IPS-20b (cell line): ENCODE results near the gene RNF144A.
"Not testable (repeated sequence)": the region's sequence is repeated elsewhere in the genome, so short reads cannot be mapped to it uniquely, and the experiment has no call there.

Experiments used
- H3K27ac ChIP-seq: one replicate; pipeline ENCODE4 v1.5.1; 2013; ENCODE audit warnings: low read length
- H3K27me3 ChIP-seq: 2 replicates; pipeline ENCODE4 v1.6.1; 2013; ENCODE audit warnings: mild to moderate bottlenecking, low read length, inconsistent platforms; ENCODE audit not compliant: insufficient read depth
- H3K36me3 ChIP-seq: 2 replicates; pipeline ENCODE4 v1.6.1; 2013; ENCODE audit warnings: low read depth, mild to moderate bottlenecking, inconsistent platforms, low read length, moderate library complexity; ENCODE audit not compliant: insufficient read depth
- H3K4me1 ChIP-seq: 2 replicates; pipeline ENCODE4 v1.6.1; 2013; ENCODE audit warnings: mild to moderate bottlenecking, control low read depth, inconsistent platforms, low read length, moderate library complexity; ENCODE audit not compliant: insufficient read depth
- H3K4me3 ChIP-seq: 2 replicates; pipeline ENCODE4 v1.5.1; 2013; ENCODE audit warnings: mild to moderate bottlenecking, low read length, inconsistent platforms
- H3K9ac ChIP-seq: 2 replicates; pipeline ENCODE4 v1.6.1; 2013; ENCODE audit warnings: low read depth, mild to moderate bottlenecking, inconsistent platforms, low read length, moderate library complexity
- H3K9me3 ChIP-seq: 2 replicates; pipeline ENCODE4 v1.6.1; 2013; ENCODE audit warnings: mild to moderate bottlenecking, low read depth, low read length, inconsistent platforms; ENCODE audit not compliant: insufficient read depth

The RNF144A gene

GRCh38 chr2:6932828-6933227 is 15.6 kb downstream of the RNF144A start:
- H3K36me3 ChIP-seq, result no peaks in the 10 kb centered on the region
- H3K9me3 ChIP-seq, result no peaks in the 10 kb centered on the region; the same call in 1 of the 2 replicates
- no peaks in the 10 kb centered on the region for H3K27me3 ChIP-seq
- H3K9ac ChIP-seq, result no peak overlapping the region
- no peak overlapping the region for H3K27ac ChIP-seq
- H3K4me1 ChIP-seq, result peaks cover 25% of the 10 kb centered on the region
- no peak overlapping the region for H3K4me3 ChIP-seq

- H3K36me3 ChIP-seq, result no peaks in the 10 kb centered on the region
- no peak overlapping the region for H3K9ac ChIP-seq
- no peaks in the 10 kb centered on the region for H3K27me3 ChIP-seq
- H3K27ac ChIP-seq, result no peak overlapping the region
- H3K4me3 ChIP-seq, result no peak overlapping the region
- peaks cover 30% of the 10 kb centered on the region for H3K4me1 ChIP-seq
- H3K9me3 ChIP-seq, result no peaks in the 10 kb centered on the region
Observed at GRCh38 chr2:6933911-6934310, 16.7 kb downstream of the RNF144A start.

GRCh38 chr2:6934345-6934744 is 17.1 kb downstream of the RNF144A start:
- no peaks in the 10 kb centered on the region for H3K27me3 ChIP-seq
- no peak overlapping the region for H3K4me3 ChIP-seq
- no peaks in the 10 kb centered on the region for H3K36me3 ChIP-seq
- H3K27ac ChIP-seq, result no peak overlapping the region
- H3K4me1 ChIP-seq, result peaks cover 34% of the 10 kb centered on the region
- H3K9me3 ChIP-seq, result no peaks in the 10 kb centered on the region
- H3K9ac ChIP-seq, result no peak overlapping the region

- no peaks in the 10 kb centered on the region for H3K9me3 ChIP-seq
- no peak overlapping the region for H3K9ac ChIP-seq
- no peaks in the 10 kb centered on the region for H3K36me3 ChIP-seq
- peaks cover 41% of the 10 kb centered on the region for H3K4me1 ChIP-seq
- H3K27ac ChIP-seq, result no peak overlapping the region
- no peak overlapping the region for H3K4me3 ChIP-seq
- no peaks in the 10 kb centered on the region for H3K27me3 ChIP-seq
Observed at GRCh38 chr2:6934758-6935651, 17.8 kb downstream of the RNF144A start.

GRCh38 chr2:6935652-6936020 is 18.4 kb downstream of the RNF144A start:
- H3K4me1 ChIP-seq, result peaks cover 47% of the 10 kb centered on the region
- H3K4me3 ChIP-seq, H3K27me3 ChIP-seq, H3K9ac ChIP-seq, H3K27ac ChIP-seq, H3K36me3 ChIP-seq, H3K9me3 ChIP-seq: not testable (repeated sequence)

- peaks cover 45% of the 10 kb centered on the region for H3K4me1 ChIP-seq
- no peak overlapping the region for H3K27ac ChIP-seq
- H3K36me3 ChIP-seq, result peaks cover 5% of the 10 kb centered on the region
- H3K9ac ChIP-seq, result no peak overlapping the region
- H3K4me3 ChIP-seq, result no peak overlapping the region
- no peaks in the 10 kb centered on the region for H3K27me3 ChIP-seq
- no peaks in the 10 kb centered on the region for H3K9me3 ChIP-seq
Observed at GRCh38 chr2:6937157-6937556, 19.9 kb downstream of the RNF144A start.

- H3K27ac ChIP-seq, result no peak overlapping the region
Observed at GRCh38 chr2:6937582-6937981, 20.4 kb downstream of the RNF144A start.

GRCh38 chr2:6939071-6939470 is 21.9 kb downstream of the RNF144A start:
- Histone ChIP-seq H3K4me3 (no peak overlapping the region), H3K27me3 (no peaks in the 10 kb centered on the region), H3K9me3 (no peaks in the 10 kb centered on the region), H3K36me3 (peaks cover 14% of the 10 kb centered on the region), H3K9ac (no peak overlapping the region), H3K27ac (no peak overlapping the region), H3K4me1 (peaks cover 35% of the 10 kb centered on the region; the same call in 1 of the 2 replicates)

More at GRCh38 chr2:6937582-6937981, 20.4 kb downstream of the RNF144A start:
- no peaks in the 10 kb centered on the region for H3K27me3 ChIP-seq
- no peak overlapping the region for H3K4me3 ChIP-seq
- H3K9ac ChIP-seq, result no peak overlapping the region
- peaks cover 42% of the 10 kb centered on the region for H3K4me1 ChIP-seq
- no peaks in the 10 kb centered on the region for H3K9me3 ChIP-seq
- peaks cover 7% of the 10 kb centered on the region for H3K36me3 ChIP-seq

- Histone ChIP-seq H3K27me3 (no peaks in the 10 kb centered on the region), H3K4me1 (peaks cover 35% of the 10 kb centered on the region; the same call in 1 of the 2 replicates), H3K27ac (no peak overlapping the region), H3K9ac (no peak overlapping the region), H3K36me3 (peaks cover 14% of the 10 kb centered on the region), H3K4me3 (no peak overlapping the region), H3K9me3 (no peaks in the 10 kb centered on the region)
Observed at GRCh38 chr2:6940820-6941219, 23.6 kb downstream of the RNF144A start.

GRCh38 chr2:6941299-6942046 is 24.3 kb downstream of the RNF144A start:
- Histone ChIP-seq H3K9me3 (no peaks in the 10 kb centered on the region), H3K27me3 (no peaks in the 10 kb centered on the region), H3K36me3 (peaks cover 14% of the 10 kb centered on the region), H3K27ac (no peak overlapping the region), H3K9ac (no peak overlapping the region), H3K4me3 (no peak overlapping the region), H3K4me1 (peaks cover 35% of the 10 kb centered on the region; the same call in 1 of the 2 replicates)

- peaks cover 14% of the 10 kb centered on the region for H3K36me3 ChIP-seq
- peaks cover 27% of the 10 kb centered on the region; the same call in 1 of the 2 replicates for H3K4me1 ChIP-seq
- no peak overlapping the region for H3K4me3 ChIP-seq
- H3K9ac ChIP-seq, result no peak overlapping the region
- H3K27me3 ChIP-seq, result no peaks in the 10 kb centered on the region
- H3K9me3 ChIP-seq, result no peaks in the 10 kb centered on the region
- H3K27ac ChIP-seq, result no peak overlapping the region
Observed at GRCh38 chr2:6942848-6943247, 25.6 kb downstream of the RNF144A start.

GRCh38 chr2:6943523-6943922 is 26.3 kb downstream of the RNF144A start:
- H3K4me1 ChIP-seq, result peaks cover 25% of the 10 kb centered on the region; the same call in 1 of the 2 replicates
- no peaks in the 10 kb centered on the region for H3K9me3 ChIP-seq
- no peak overlapping the region for H3K4me3 ChIP-seq
- peaks cover 14% of the 10 kb centered on the region for H3K36me3 ChIP-seq
- H3K27ac ChIP-seq, result no peak overlapping the region
- H3K27me3 ChIP-seq, result no peaks in the 10 kb centered on the region
- H3K9ac ChIP-seq, result no peak overlapping the region
